ENCODE measurements around the gene TTL. TPM values are rescaled to one million over a fixed set of nuclear protein-coding genes. Genes with fewer than 3 reads are reported as not detected.

The TTL gene
- total RNA-seq, 1 experiment from 2014 or later: 53.7 TPM

- Mint-ChIP-seq H3K4me3 (ENCODE audit: unreplicated experiment) (peak overlapping the region; percentile 92), H3K27me3 (ENCODE audit: insufficient read depth, unreplicated experiment) (no peaks in the 10 kb centered on the region), H3K4me1 (ENCODE audit: insufficient read depth, unreplicated experiment) (peaks cover 24% of the 10 kb centered on the region), H3K36me3 (ENCODE audit: insufficient read depth, unreplicated experiment) (peaks cover 46% of the 10 kb centered on the region), H3K9me3 (ENCODE audit: unreplicated experiment) (no peaks in the 10 kb centered on the region), H3K27ac (ENCODE audit: low read depth, unreplicated experiment) (peak overlapping the region; percentile 100)
- ChIA-PET POLR2A (interaction anchor here (0.8 to 3.5 kb wide), 10 partner anchors 9 to 92 kb away, joined by 3 to 31 read pairs (median 5); partner anchors contain the start of gene SLC20A1), CTCF (interaction anchor here (0.6 to 1.8 kb wide), 9 partner anchors 11 to 667 kb away, joined by 3 to 9 read pairs (median 3); no protein-coding TSS in a partner anchor)
- no TSS peak for BruUV-seq (replicated peaks)
- intact Hi-C loops (cut with micrococcal nuclease): no loop called here
- no peak for TF ChIP-seq CTCF (IDR thresholded peaks at IDR 0.05; ENCODE audit: unreplicated experiment)
- DNase-seq (ENCODE audit: unreplicated experiment): no peak
Measured at GRCh38 chr2:112585400-112585799, 103.4 kb downstream of the TTL start.

GRCh38 chr2:112585873-112586464 is 104.0 kb downstream of the TTL start:
- no peak for DNase-seq (ENCODE audit: unreplicated experiment)
- no peaks in the 10 kb centered on the region for H3K9me3 Mint-ChIP-seq (ENCODE audit: unreplicated experiment)
- H3K4me1 Mint-ChIP-seq (ENCODE audit: insufficient read depth, unreplicated experiment): peaks cover 24% of the 10 kb centered on the region
- peak overlapping the region; percentile 92 for H3K4me3 Mint-ChIP-seq (ENCODE audit: unreplicated experiment)
- intact Hi-C loops (cut with micrococcal nuclease): no loop called here
- ChIA-PET CTCF (interaction anchor here (0.6 to 1.8 kb wide), 2 partner anchors 140 to 299 kb away, joined by 3 to 9 read pairs; no protein-coding TSS in a partner anchor), POLR2A (interaction anchor here (1.4 to 3.5 kb wide), 2 partner anchors 14 to 60 kb away, joined by 7 to 31 read pairs; partner anchors contain the start of gene SLC20A1)
- H3K27ac Mint-ChIP-seq (ENCODE audit: low read depth, unreplicated experiment): peak overlapping the region; percentile 100
- peaks cover 49% of the 10 kb centered on the region for H3K36me3 Mint-ChIP-seq (ENCODE audit: insufficient read depth, unreplicated experiment)
- TF ChIP-seq CTCF (IDR thresholded peaks at IDR 0.05; ENCODE audit: unreplicated experiment): no peak
- H3K27me3 Mint-ChIP-seq (ENCODE audit: insufficient read depth, unreplicated experiment): no peaks in the 10 kb centered on the region
- no TSS peak for BruUV-seq (replicated peaks)

GRCh38 chr2:112588611-112589045 is 106.7 kb downstream of the TTL start:
- Mint-ChIP-seq H3K9me3 (ENCODE audit: unreplicated experiment) (no peaks in the 10 kb centered on the region), H3K27ac (ENCODE audit: low read depth, unreplicated experiment) (no peak overlapping the region), H3K27me3 (ENCODE audit: insufficient read depth, unreplicated experiment) (no peaks in the 10 kb centered on the region), H3K4me3 (ENCODE audit: unreplicated experiment) (no peak overlapping the region), H3K36me3 (ENCODE audit: insufficient read depth, unreplicated experiment) (peaks cover 50% of the 10 kb centered on the region), H3K4me1 (ENCODE audit: insufficient read depth, unreplicated experiment) (peaks cover 19% of the 10 kb centered on the region)
- no TSS peak for BruUV-seq (replicated peaks)
- no peak for TF ChIP-seq CTCF (IDR thresholded peaks at IDR 0.05; ENCODE audit: unreplicated experiment)
- ChIA-PET CTCF (interaction anchor here (0.6 to 1.1 kb wide), 3 partner anchors 11 to 467 kb away, joined by 3 to 4 read pairs (median 4); no protein-coding TSS in a partner anchor), POLR2A (interaction anchor here (0.6 kb wide), 1 partner anchor 8 kb away, joined by 4 read pairs; no protein-coding TSS in a partner anchor)
- no peak for DNase-seq (ENCODE audit: unreplicated experiment)
- intact Hi-C loops (cut with micrococcal nuclease): no loop called here

Other genes starting within 250 kb of the TTL start
- gene ZC3H8, start 227.1 kb upstream of the TTL start, total RNA-seq (2022): 20.6 and 30.5 TPM in 2 replicates
- gene ZC3H6, start 206.6 kb upstream of the TTL start, total RNA-seq (2022): 16.9 and 18.6 TPM in 2 replicates
- 13.9 and 16.2 TPM in 2 replicates for gene RGPD8, start 48.5 kb upstream of the TTL start, total RNA-seq (2022)
- gene POLR1B, start 60.3 kb downstream of the TTL start, total RNA-seq (2022): 51.6 and 74.0 TPM in 2 replicates
- gene CHCHD5, start 102.5 kb downstream of the TTL start, total RNA-seq (2022): 54.5 and 56.1 TPM in 2 replicates
- 242 and 295 TPM in 2 replicates for gene SLC20A1, start 163.8 kb downstream of the TTL start, total RNA-seq (2022)
- gene NT5DC4, start 238.9 kb downstream of the TTL start, total RNA-seq (2022): not detected in 2 replicates

All from MCF 10A (cell line).